Muscle of leg (tissue), 11 donors: ENCODE data around the gene QSOX1. TPM values are rescaled to one million over a fixed set of nuclear protein-coding genes. Genes with fewer than 3 reads are reported as not detected.

Source experiments
- DNase-seq: peaks from one replicate; pipeline ENCODE4 v3.0.0; 2013
- H3K27ac ChIP-seq: one replicate; pipeline ENCODE4 v1.5.1; 2013; ENCODE audit warnings: mild to moderate bottlenecking, low read length, control low read depth
- H3K27me3 ChIP-seq: one replicate; pipeline ENCODE4 v1.6.1; 2013; ENCODE audit warnings: low read length; ENCODE audit not compliant: control insufficient read depth, insufficient read depth
- H3K36me3 ChIP-seq: one replicate; pipeline ENCODE4 v1.6.1; 2013; ENCODE audit warnings: low read length; ENCODE audit not compliant: control insufficient read depth, insufficient read depth
- H3K4me1 ChIP-seq: one replicate; pipeline ENCODE4 v1.6.1; 2013; ENCODE audit warnings: low read length; ENCODE audit not compliant: control insufficient read depth, insufficient read depth
- H3K4me3 ChIP-seq: one replicate; pipeline ENCODE4 v1.5.1; 2013; ENCODE audit warnings: low read length, control low read depth
- H3K9me3 ChIP-seq: replicated peaks from 2 replicates; pipeline ENCODE4 v1.6.1; 2013; ENCODE audit warnings: low read depth, low read length; ENCODE audit not compliant: control insufficient read depth
- WGBS: methylation state at CpG from one replicate; pipeline ENCODE4 v1.1.5; 2013; ENCODE audit warnings: missing lambda C conversion rate; ENCODE audit not compliant: insufficient coverage; 5-methylcytosine and 5-hydroxymethylcytosine counted together
- polyA plus RNA-seq, 8 donors: library from polyadenylated mRNA; unstranded; fragments of 120-200 nt; gene quantifications; one replicate each; pipeline versions ENCODE4 v1.2.1 to v1.2.3, GENCODE V29; 2013; ENCODE audit warnings: inconsistent platforms in 1 of 8, low replicate concordance in 1 of 8; ENCODE audit not compliant: insufficient read length in 8 of 8, insufficient read depth in 1 of 8
- total RNA-seq: library from RNA; stranded (reverse); fragments of 120-200 nt; gene quantifications from one replicate; pipeline ENCODE4 v1.2.4, GENCODE V29; 2013

QSOX1 gene
- total and polyA plus RNA-seq, 9 donors = 16.0 to 43.5 (median 33.1) TPM

GRCh38 chr1:180231506-180231921 is 76.8 kb downstream of the QSOX1 start:
- no peak overlapping the region for H3K27ac ChIP-seq
- H3K4me1 ChIP-seq = peaks cover 55% of the 10 kb centered on the region
- no peaks in the 10 kb centered on the region for H3K9me3 ChIP-seq
- no peak for DNase-seq
- H3K4me3 ChIP-seq = peak overlapping the region; percentile 33
- no peaks in the 10 kb centered on the region for H3K36me3 ChIP-seq
- WGBS = 0% methylated on average over 25 of the region's 37 CpGs
- peaks cover 89% of the 10 kb centered on the region for H3K27me3 ChIP-seq

- 0% methylated on average over 6 of the region's 14 CpGs for WGBS
Measured at GRCh38 chr1:180231936-180232335, 77.3 kb downstream of the QSOX1 start.

GRCh38 chr1:180232521-180233043 is 77.9 kb downstream of the QSOX1 start:
- Histone ChIP-seq H3K9me3 (no peaks in the 10 kb centered on the region), H3K27me3 (peaks cover 94% of the 10 kb centered on the region), H3K4me3 (no peak overlapping the region), H3K36me3 (no peaks in the 10 kb centered on the region), H3K4me1 (peaks cover 55% of the 10 kb centered on the region), H3K27ac (no peak overlapping the region)
- 7% methylated on average over 4 of the region's 11 CpGs for WGBS
- no peak for DNase-seq

More at GRCh38 chr1:180231936-180232335, 77.3 kb downstream of the QSOX1 start:
- no peaks in the 10 kb centered on the region for H3K9me3 ChIP-seq
- peaks cover 89% of the 10 kb centered on the region for H3K27me3 ChIP-seq
- no peaks in the 10 kb centered on the region for H3K36me3 ChIP-seq
- no peak overlapping the region for H3K4me3 ChIP-seq
- no peak overlapping the region for H3K27ac ChIP-seq
- no peak for DNase-seq
- H3K4me1 ChIP-seq = peaks cover 55% of the 10 kb centered on the region

GRCh38 chr1:180233191-180234011 is 78.7 kb downstream of the QSOX1 start:
- 1% methylated on average over 49 of the region's 71 CpGs for WGBS
- H3K4me1 ChIP-seq = peaks cover 55% of the 10 kb centered on the region
- DNase-seq = no peak
- H3K27ac ChIP-seq = no peak overlapping the region
- no peaks in the 10 kb centered on the region for H3K36me3 ChIP-seq
- H3K4me3 ChIP-seq = no peak overlapping the region
- no peaks in the 10 kb centered on the region for H3K9me3 ChIP-seq
- peaks cover 93% of the 10 kb centered on the region for H3K27me3 ChIP-seq

GRCh38 chr1:180234369-180235076 is 79.9 kb downstream of the QSOX1 start:
- Histone ChIP-seq H3K36me3 (no peaks in the 10 kb centered on the region), H3K9me3 (no peaks in the 10 kb centered on the region), H3K4me1 (peaks cover 49% of the 10 kb centered on the region), H3K27me3 (peaks cover 91% of the 10 kb centered on the region), H3K27ac (no peak overlapping the region), H3K4me3 (no peak overlapping the region)
- under 1% methylated on average over 51 of the region's 51 CpGs for WGBS
- DNase-seq = no peak

- H3K4me1 ChIP-seq = peaks cover 49% of the 10 kb centered on the region
- no peaks in the 10 kb centered on the region for H3K36me3 ChIP-seq
- H3K27me3 ChIP-seq = peaks cover 92% of the 10 kb centered on the region
- DNase-seq = no peak
- no peak overlapping the region for H3K4me3 ChIP-seq
- no peaks in the 10 kb centered on the region for H3K9me3 ChIP-seq
- H3K27ac ChIP-seq = no peak overlapping the region
- WGBS = 0% methylated on average over 19 of the region's 30 CpGs
Measured at GRCh38 chr1:180235077-180235501, 80.4 kb downstream of the QSOX1 start.

- Histone ChIP-seq H3K4me3 (no peak overlapping the region), H3K27me3 (peaks cover 90% of the 10 kb centered on the region), H3K36me3 (no peaks in the 10 kb centered on the region), H3K9me3 (no peaks in the 10 kb centered on the region), H3K4me1 (peaks cover 43% of the 10 kb centered on the region), H3K27ac (no peak overlapping the region)
- 2% methylated on average over 49 of the region's 49 CpGs for WGBS
- DNase-seq = no peak
Measured at GRCh38 chr1:180235502-180236239, 81.0 kb downstream of the QSOX1 start.

GRCh38 chr1:180236698-180237509 is 82.2 kb downstream of the QSOX1 start:
- Histone ChIP-seq H3K36me3 (no peaks in the 10 kb centered on the region), H3K9me3 (no peaks in the 10 kb centered on the region), H3K27me3 (peaks cover 90% of the 10 kb centered on the region), H3K4me1 (peaks cover 32% of the 10 kb centered on the region), H3K4me3 (no peak overlapping the region), H3K27ac (no peak overlapping the region)
- WGBS = 1% methylated on average over 8 of the region's 16 CpGs
- DNase-seq = no peak

- Histone ChIP-seq H3K36me3 (no peaks in the 10 kb centered on the region), H3K27ac (no peak overlapping the region), H3K4me3 (no peak overlapping the region), H3K27me3 (peaks cover 86% of the 10 kb centered on the region), H3K4me1 (peaks cover 27% of the 10 kb centered on the region), H3K9me3 (no peaks in the 10 kb centered on the region)
- no CpG with 5 or more reads among the region's 7 CpGs for WGBS
- DNase-seq = no peak
Measured at GRCh38 chr1:180237869-180238476, 83.3 kb downstream of the QSOX1 start.
